ENCODE data around the gene TAF5L. TPM values are rescaled to one million over a fixed set of nuclear protein-coding genes. Genes with fewer than 3 reads are reported as not detected.
"Not testable (repeated sequence)": the region's sequence is repeated elsewhere in the genome, so short reads cannot be mapped to it uniquely, and the experiment has no call there.

TAF5L gene
- total RNA-seq, 1 donor from 2014 or later: 12.5 TPM

- intact Hi-C loops (cut with DNase I): no loop called here
These were observed 46.8 kb downstream of the TAF5L start for GRCh38 chr1:229579059-229579673.

GRCh38 chr1:229578168-229579058 is 47.5 kb downstream of the TAF5L start:
- intact Hi-C loops (cut with DNase I): no loop called here

More at GRCh38 chr1:229579059-229579673, 46.8 kb downstream of the TAF5L start:
- DNase-seq (ENCODE audit: low spot score): no peak

GRCh38 chr1:229574679-229575442 is 51.1 kb downstream of the TAF5L start:
- intact Hi-C loops (cut with DNase I): no loop called here
- DNase-seq (ENCODE audit: low spot score): no peak

More at GRCh38 chr1:229578168-229579058, 47.5 kb downstream of the TAF5L start:
- DNase-seq (ENCODE audit: low spot score): no peak

GRCh38 chr1:229572286-229572685 is 53.6 kb downstream of the TAF5L start:
- intact Hi-C loops (cut with DNase I): no loop called here
- DNase-seq (ENCODE audit: low spot score): no peak

GRCh38 chr1:229570891-229571516 is 54.9 kb downstream of the TAF5L start:
- intact Hi-C loops (cut with DNase I): no loop called here
- DNase-seq (ENCODE audit: low spot score): no peak

GRCh38 chr1:229570305-229570704 is 55.6 kb downstream of the TAF5L start:
- intact Hi-C loops (cut with DNase I): no loop called here
- no peak for DNase-seq (ENCODE audit: low spot score)

- no peak for DNase-seq (ENCODE audit: low spot score)
- intact Hi-C loops (cut with DNase I): no loop called here
These were observed 58.6 kb downstream of the TAF5L start for GRCh38 chr1:229567109-229567868.

- no peak for DNase-seq (ENCODE audit: low spot score)
- intact Hi-C loops (cut with DNase I): no loop called here
These were observed 62.2 kb downstream of the TAF5L start for GRCh38 chr1:229563701-229564100.

GRCh38 chr1:229563241-229563640 is 62.7 kb downstream of the TAF5L start:
- DNase-seq (ENCODE audit: low spot score): no peak
- intact Hi-C loops (cut with DNase I): no loop called here

GRCh38 chr1:229562686-229563085 is 63.2 kb downstream of the TAF5L start:
- intact Hi-C loops (cut with DNase I): no loop called here

GRCh38 chr1:229561141-229561540 is 64.8 kb downstream of the TAF5L start:
- intact Hi-C loops (cut with DNase I): no loop called here
- DNase-seq (ENCODE audit: low spot score): no peak

More at GRCh38 chr1:229562686-229563085, 63.2 kb downstream of the TAF5L start:
- DNase-seq (ENCODE audit: low spot score): no peak

GRCh38 chr1:229560124-229560523 is 65.8 kb downstream of the TAF5L start:
- intact Hi-C loops (cut with DNase I); DNase-seq (ENCODE audit: low spot score): not testable (repeated sequence)

GRCh38 chr1:229559336-229559801 is 66.6 kb downstream of the TAF5L start:
- intact Hi-C loops (cut with DNase I): loop anchor here (1.0 to 2.0 kb wide), 2 partner anchors 37 to 67 kb away; partner anchors contain the start of genes TAF5L and URB2
- DNase-seq (ENCODE audit: low spot score): not testable (repeated sequence)

GRCh38 chr1:229558460-229559335 is 67.2 kb downstream of the TAF5L start, which contains the start of gene ABCB10:
ABCB10 (minus strand) TSS chr1:229558707; CDS start chr1:229558652, 55 bp downstream.
- intact Hi-C loops (cut with DNase I): loop anchor here (1.0 to 2.0 kb wide), 2 partner anchors 38 to 68 kb away; partner anchors contain the start of genes TAF5L and URB2
- DNase-seq (ENCODE audit: low spot score): peak; percentile 98

- DNase-seq (ENCODE audit: low spot score): peak; percentile 79
- intact Hi-C loops (cut with DNase I): loop anchor here (2.0 kb wide), 1 partner anchor 39 kb away; no protein-coding TSS in a partner anchor
These were observed 68.0 kb downstream of the TAF5L start for GRCh38 chr1:229557913-229558414.

GRCh38 chr1:229557200-229557850 is 68.6 kb downstream of the TAF5L start:
- DNase-seq (ENCODE audit: low spot score): no peak
- intact Hi-C loops (cut with DNase I): no loop called here
